K562 (cell line): Measurements from ENCODE around the gene UNC119.

ENCODE experiments used
- BCL6 ChIP-seq: fragments of 250-450 bp; sonication (Bioruptor Pico); IDR thresholded peaks from 2 replicates; pipeline ENCODE4 v1.4.0; 2020
- FOS ChIP-seq: IDR thresholded peaks from 3 replicates; pipeline ENCODE4 v1.6.1; 2011; ENCODE audit not compliant: insufficient read length; ENCODE audit errors: extremely low read depth
- NCOA1 ChIP-seq: fragments of 450-650 bp; IDR thresholded peaks from 2 replicates; pipeline ENCODE4 v1.6.1; 2016; ENCODE audit warnings: low read depth
- RBFOX2 ChIP-seq: fragments of 200-400 bp; formaldehyde crosslinking; IDR thresholded peaks from 2 replicates; pipeline ENCODE4 v1.6.1; 2017; ENCODE audit warnings: low read depth, mild to moderate bottlenecking, low read length, moderate library complexity
- RFX1 ChIP-seq: fragments of 450-650 bp; IDR thresholded peaks from 2 replicates; pipeline ENCODE4 v1.6.1; 2016; ENCODE audit warnings: mild to moderate bottlenecking, moderate library complexity
- SIN3A ChIP-seq, 2 experiments: fragments of 150-350 bp in 1 of 2; IDR thresholded peaks; 2 replicates each; pipeline ENCODE4 v1.6.1; 2011 to 2016; ENCODE audit warnings: borderline replicate concordance in 2 of 2, low read depth in 2 of 2, low read length in 2 of 2, mild to moderate bottlenecking in 2 of 2, moderate library complexity in 2 of 2; ENCODE audit not compliant: control insufficient read depth in 1 of 2
- TRIM24 ChIP-seq, 2 experiments: fragments of 450-650 bp; IDR thresholded peaks; 2 replicates each; pipeline ENCODE4 v1.6.1; 2016

DNA sequence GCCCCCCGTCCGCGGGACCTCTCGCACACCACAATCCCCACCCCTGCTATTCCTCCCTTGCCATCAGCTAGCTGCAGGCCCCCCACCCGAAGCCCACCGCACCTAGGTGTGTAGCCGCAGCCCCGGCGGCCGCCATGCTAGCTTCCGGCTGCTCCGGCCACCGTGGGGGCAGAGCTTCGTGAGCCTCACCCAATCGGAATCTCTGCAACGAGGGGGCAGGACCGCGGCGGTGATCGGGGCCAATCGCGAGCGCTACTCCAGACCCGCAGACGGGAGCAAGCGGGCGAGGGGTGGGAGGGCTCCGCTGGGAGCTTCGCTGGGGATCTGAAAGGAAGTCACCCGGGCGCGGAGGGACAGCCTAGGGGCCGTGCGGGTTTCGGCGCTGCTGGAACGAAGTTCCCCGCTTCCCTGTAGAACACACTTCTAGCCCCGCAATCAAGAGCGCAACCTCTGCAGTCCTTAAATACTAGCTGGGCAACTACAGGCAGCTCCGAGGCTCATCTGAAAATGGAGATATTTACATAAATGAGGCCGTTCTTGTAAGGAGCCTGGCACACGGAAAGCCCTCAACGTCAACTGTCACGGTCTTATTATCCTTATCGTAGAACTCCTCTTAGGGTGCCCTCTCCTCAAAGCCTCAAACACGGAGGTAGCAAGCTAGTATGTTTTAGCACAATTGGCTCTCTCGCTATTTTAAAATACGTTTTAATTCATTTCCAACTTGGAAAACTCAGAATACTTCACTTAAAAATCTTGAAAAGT, 19.1 kb upstream of the UNC119 start, which contains the start of gene PIGS:
- TF ChIP-seq BCL6 (CRISPR knock-in tag), result no peak
- peak; percentile 92 for TF ChIP-seq RBFOX2
- peak; percentile 59 for TF ChIP-seq FOS
- peak in 1 of 2 experiments; percentile 77; a peak in 1 of 4 replicates for TF ChIP-seq SIN3A (IDR thresholded peaks at IDR 0.05; ENCODE audit: borderline replicate concordance in 2 of 2, control insufficient read depth in 1 of 2, low read depth in 2 of 2, low read length in 2 of 2)
- TF ChIP-seq RFX1, result no peak
- TF ChIP-seq NCOA1, result peak; percentile 73; the same call in 1 of the 2 replicates
- TF ChIP-seq TRIM24 (IDR thresholded peaks at IDR 0.05), result peak in 1 of 2 experiments; percentile 62; a peak in 2 of 4 replicates
